ENCODE measurements around the gene DNMT1.

Gene DNMT1

GRCh38 chr19:10124429-10124828 lies 70.3 kb downstream of the DNMT1 start:
- TF ChIP-seq TSHZ2 (CRISPR knock-in tag; IDR thresholded peaks at IDR 0.05), result no peak
- no peak for TF ChIP-seq ZNF70 (CRISPR knock-in tag; IDR thresholded peaks at IDR 0.05)
- no peak for TF ChIP-seq PPARA (CRISPR knock-in tag; IDR thresholded peaks at IDR 0.05; ENCODE audit: borderline replicate concordance)
- no peak for TF ChIP-seq SNAI2 (CRISPR knock-in tag; IDR thresholded peaks at IDR 0.05)
- TF ChIP-seq GLIS3 (CRISPR knock-in tag; IDR thresholded peaks at IDR 0.05), result no peak
- TF ChIP-seq TCF4 (CRISPR knock-in tag; IDR thresholded peaks at IDR 0.05; ENCODE audit: borderline replicate concordance), result no peak
- TF ChIP-seq CSRNP3 (CRISPR knock-in tag; IDR thresholded peaks at IDR 0.05), result no peak
- no peak for TF ChIP-seq OSR1 (CRISPR knock-in tag; IDR thresholded peaks at IDR 0.05)
- TF ChIP-seq ZFP30 (CRISPR knock-in tag; IDR thresholded peaks at IDR 0.05), result no peak
- no peak for TF ChIP-seq ZNF565 (CRISPR knock-in tag; conservative IDR thresholded peaks at IDR 0.05; ENCODE audit: low read depth)
- ATAC-seq, result no peak

GRCh38 chr19:10122045-10122444 lies 72.7 kb downstream of the DNMT1 start:
- TF ChIP-seq BACH2 (CRISPR knock-in tag; IDR thresholded peaks at IDR 0.05; ENCODE audit: borderline replicate concordance) (no peak), CSDC2 (CRISPR knock-in tag; IDR thresholded peaks at IDR 0.05) (no peak), POU6F1 (CRISPR knock-in tag; IDR thresholded peaks at IDR 0.05; ENCODE audit: borderline replicate concordance, low read depth) (no peak), PPARA (CRISPR knock-in tag; IDR thresholded peaks at IDR 0.05; ENCODE audit: borderline replicate concordance) (no peak), CREB5 (CRISPR knock-in tag; IDR thresholded peaks at IDR 0.05; ENCODE audit: low read depth) (no peak), ISL1 (CRISPR knock-in tag; IDR thresholded peaks at IDR 0.05) (no peak), ZNF8 (CRISPR knock-in tag; IDR thresholded peaks at IDR 0.05) (no peak), ESRRG (CRISPR knock-in tag; IDR thresholded peaks at IDR 0.05) (no peak), ARNTL (CRISPR knock-in tag; IDR thresholded peaks at IDR 0.05; ENCODE audit: borderline replicate concordance, low read depth) (no peak), OSR1 (CRISPR knock-in tag; IDR thresholded peaks at IDR 0.05) (no peak), TCF4 (CRISPR knock-in tag; IDR thresholded peaks at IDR 0.05; ENCODE audit: borderline replicate concordance) (no peak), ZNF70 (CRISPR knock-in tag; IDR thresholded peaks at IDR 0.05) (no peak), ZC3H10 (CRISPR knock-in tag; IDR thresholded peaks at IDR 0.05) (no peak), GLIS3 (CRISPR knock-in tag; IDR thresholded peaks at IDR 0.05) (no peak), ZFP30 (CRISPR knock-in tag; IDR thresholded peaks at IDR 0.05) (no peak), CSRNP3 (CRISPR knock-in tag; IDR thresholded peaks at IDR 0.05) (no peak), ZNF565 (CRISPR knock-in tag; conservative IDR thresholded peaks at IDR 0.05; ENCODE audit: low read depth) (no peak), RARB (CRISPR knock-in tag; IDR thresholded peaks at IDR 0.05) (no peak)
- no peak for ATAC-seq

- no peak for ATAC-seq
- TF ChIP-seq CSRNP3 (CRISPR knock-in tag; IDR thresholded peaks at IDR 0.05) (no peak), ARNTL (CRISPR knock-in tag; IDR thresholded peaks at IDR 0.05; ENCODE audit: borderline replicate concordance, low read depth) (no peak), POU6F1 (CRISPR knock-in tag; IDR thresholded peaks at IDR 0.05; ENCODE audit: borderline replicate concordance, low read depth) (no peak), SNAI2 (CRISPR knock-in tag; IDR thresholded peaks at IDR 0.05) (no peak), PPARA (CRISPR knock-in tag; IDR thresholded peaks at IDR 0.05; ENCODE audit: borderline replicate concordance) (no peak), TOX (CRISPR knock-in tag; IDR thresholded peaks at IDR 0.05; ENCODE audit: borderline replicate concordance) (no peak), TSHZ2 (CRISPR knock-in tag; IDR thresholded peaks at IDR 0.05) (no peak), ZNF70 (CRISPR knock-in tag; IDR thresholded peaks at IDR 0.05) (no peak)
These were observed 74.1 kb downstream of the DNMT1 start for GRCh38 chr19:10120538-10121189.

Data from SK-N-SH treated with all-trans-retinoic acid at 6 μM for 48 hours (cell line).